Heart left ventricle (tissue), 16 donors: ENCODE results near the gene ZNF423. TPM values are rescaled to one million over a fixed set of nuclear protein-coding genes. Genes with fewer than 3 reads are reported as not detected.

Experiments
- ATAC-seq, 4 donors: fragments of 200-7000 bp; cut with Tn5 transposase; one replicate each; pipeline ENCODE4 v1.9.1; 2020 to 2022; ENCODE audit warnings: moderate library complexity in 4 of 4, mild to moderate bottlenecking in 3 of 4, moderate number of reproducible peaks in 1 of 4
- DNase-seq, 5 donors: peaks; one replicate each; pipeline ENCODE4 v3.0.0-alpha.2; 2020
- H3K27ac ChIP-seq, 12 donors: fragments of 200-600 bp; sonication (generic) in 4 of 12; one replicate each; pipeline versions ENCODE4 v1.5.0 to v1.8.0; 2016 to 2022; ENCODE audit warnings: mild to moderate bottlenecking in 2 of 12
- H3K27me3 ChIP-seq, 9 donors: fragments of 200-600 bp; sonication (generic) in 2 of 9; one replicate each; pipeline versions ENCODE4 v1.5.1 to v1.8.0; 2016 to 2022; ENCODE audit warnings: mild to moderate bottlenecking in 3 of 9
- H3K36me3 ChIP-seq, 9 donors: fragments of 200-600 bp; sonication (generic) in 2 of 9; one replicate each; pipeline versions ENCODE4 v1.5.0 to v1.8.0; 2018 to 2022; ENCODE audit warnings: mild to moderate bottlenecking in 2 of 9
- H3K4me1 ChIP-seq, 12 donors: fragments of 200-600 bp; sonication (generic) in 4 of 12; one replicate each; pipeline versions ENCODE4 v1.5.0 to v1.8.0; 2016 to 2022; ENCODE audit warnings: mild to moderate bottlenecking in 3 of 12
- H3K4me3 ChIP-seq, 12 donors: fragments of 200-600 bp; sonication (generic) in 4 of 12; one replicate each; pipeline versions ENCODE4 v1.5.0 to v1.8.0; 2017 to 2022; ENCODE audit warnings: mild to moderate bottlenecking in 9 of 12, moderate library complexity in 4 of 12
- H3K9me3 ChIP-seq, 12 donors: fragments of 200-600 bp; sonication (generic) in 4 of 12; one replicate each; pipeline versions ENCODE4 v1.5.0 to v1.8.0; 2016 to 2022; ENCODE audit warnings: mild to moderate bottlenecking in 1 of 12
- CTCF ChIP-seq, 12 donors: fragments of 200-600 bp; sonication (generic) in 4 of 12; IDR thresholded peaks; one replicate each; pipeline versions ENCODE4 v1.5.0 to v1.8.0; 2018 to 2022; ENCODE audit warnings: antibody characterized with exemption in 12 of 12, mild to moderate bottlenecking in 5 of 12
- POLR2A ChIP-seq, 2 donors: fragments of 450-650 bp; IDR thresholded peaks; one replicate each; pipeline ENCODE4 v1.6.1; 2017; ENCODE audit warnings: antibody characterized with exemption in 2 of 2, mild to moderate bottlenecking in 2 of 2, moderate library complexity in 2 of 2
- WGBS, 4 donors: extraction: QIAGEN DNeasy Blood & Tissue Kit in 2 of 4; methylation state at CpG; one replicate each; pipeline versions ENCODE4 v1.1.5 to v1.1.7; 2013 to 2018; 5-methylcytosine and 5-hydroxymethylcytosine counted together
- intact Hi-C, 10 donors: fragments of 100-400 bp; cut with DNase I; formaldehyde crosslinking; loops; one replicate each; pipeline versions ENCODE4 v1.11.1 to v1.14.2; 2022
- polyA plus RNA-seq, 2 donors: library from polyadenylated mRNA; stranded (reverse); fragments of 200-250 nt; gene quantifications; one replicate each; pipeline ENCODE4 v1.2.3, GENCODE V29; 2013
- total RNA-seq, 9 donors: library from RNA; depleted of rRNA in 2 of 9; stranded (reverse); fragments of >200 nt in 2 of 9; fragmentation: NEBNext Ultra II Directional in 3 of 9; extraction: Animal tissue kit (Norgen Biotek cat#: 25700) in 3 of 9; gene quantifications; one replicate each; pipeline versions ENCODE4 v1.1.0 to v1.2.4, GENCODE V29; 2016 to 2023
- donor health status: ischemic (EF 13 %, LVEDD 7.1; RV severe dilation, severe dysfunction).
- donor health status: healthy with polysubstance abuse.
- donor health status: DM: no; HTN: yes; CAD: no.
- donor health status: DM: no; HTN: no; CAD: no.
- donor health status: ischemic (EF 25% LVEDD 6.9; RV normal size, moderate dysfunction).
- donor health status: ischemic (EF 25% LVEDD 5.7; RV mildly dilated, moderate dysfunction).
- donor health status: healthy.
- donor health status: DM: yes; HTN: yes; CAD: no.
- donor health status: ischemic (EF 35%, LVEDD 5.7; RV mildly dilated, moderate dysfunction).
- donor health status: nonischemic (EF 11% LVEDD 7.7; RV severe dilation, severe dysfunction).
- donor health status: DM: yes; HTN: yes; CAD: no.
- donor health status: PGD.
- donor health status: ischemic (EF 29% LVEDD 5.4; RV normal size, mild dysfunction).
- donor health status: nonischemic (EF 23%, LVEDD 6.1; RV moderate dilation, normal function).

Gene ZNF423
- total and polyA plus RNA-seq, 11 donors = 1.8 to 10.4 (median 5.7) TPM

- no peak for DNase-seq
- intact Hi-C loops = loop anchor here in 2 of 10 donors (2.0 kb wide), 2 partner anchors 15 to 17 kb away; no protein-coding TSS in a partner anchor
- WGBS, 4 donors = 57 to 70% (median 65%) methylated on average over 16 to 17 of the region's 17 CpGs
- Histone ChIP-seq H3K4me1 (peaks cover 5 to 70% (median 59%) of the 10 kb centered on the region in 12 donors), H3K27me3 (peaks cover 0 to 15% (median 0%) of the 10 kb centered on the region in 9 donors), H3K9me3 (no peaks in the 10 kb centered on the region), H3K27ac (peak overlapping the region in 11 of 12 donors; percentile 23 to 89 (median 82)), H3K4me3 (peak overlapping the region in 3 of 12 donors; percentile 29 to 51 (median 41)), H3K36me3 (no peaks in the 10 kb centered on the region)
- TF ChIP-seq POLR2A (IDR thresholded peaks at IDR 0.05) = no peak
- TF ChIP-seq CTCF (IDR thresholded peaks at IDR 0.05) = no peak
- peak in 2 of 4 donors; percentile 25 to 26 for ATAC-seq
Measured at GRCh38 chr16:49837688-49838410, 18.1 kb downstream of the ZNF423 start.

- no peak for DNase-seq
- Histone ChIP-seq H3K36me3 (no peaks in the 10 kb centered on the region), H3K27me3 (peaks cover 0 to 15% (median 0%) of the 10 kb centered on the region in 9 donors), H3K4me3 (no peak overlapping the region), H3K9me3 (no peaks in the 10 kb centered on the region), H3K27ac (peak overlapping the region in 11 of 12 donors; percentile 59 to 89 (median 83)), H3K4me1 (peaks cover 5 to 81% (median 66%) of the 10 kb centered on the region in 12 donors)
- WGBS, 4 donors = 41 to 66% (median 48%) methylated on average over 4 to 5 of the region's 5 CpGs
- TF ChIP-seq POLR2A (IDR thresholded peaks at IDR 0.05) (no peak), CTCF (IDR thresholded peaks at IDR 0.05) (no peak)
- ATAC-seq = no peak
- intact Hi-C loops = loop anchor here in 1 of 10 donors (2.0 kb wide), 1 partner anchor 18 kb away; no protein-coding TSS in a partner anchor
Measured at GRCh38 chr16:49836668-49837067, 19.2 kb downstream of the ZNF423 start.

- peaks cover 5 to 82% (median 66%) of the 10 kb centered on the region in 12 donors for H3K4me1 ChIP-seq
- H3K27me3 ChIP-seq = peaks cover 0 to 15% (median 0%) of the 10 kb centered on the region in 9 donors
- DNase-seq (no peak), ATAC-seq (no peak)
- no peaks in the 10 kb centered on the region for H3K9me3 ChIP-seq
- intact Hi-C loops = loop anchor here in 1 of 10 donors (2.0 kb wide), 1 partner anchor 19 kb away; no protein-coding TSS in a partner anchor
- H3K36me3 ChIP-seq = no peaks in the 10 kb centered on the region
- no peak for TF ChIP-seq CTCF (IDR thresholded peaks at IDR 0.05)
- TF ChIP-seq POLR2A (IDR thresholded peaks at IDR 0.05) = no peak
- H3K4me3 ChIP-seq = no peak overlapping the region
- peak overlapping the region; percentile 66 to 89 (median 84) for H3K27ac ChIP-seq
- WGBS, 4 donors = 76 to 100% (median 92%) methylated on average over 1 to 2 of the region's 2 CpGs
Measured at GRCh38 chr16:49836218-49836617, 19.7 kb downstream of the ZNF423 start.

- Histone ChIP-seq H3K4me1 (peaks cover 5 to 86% (median 66%) of the 10 kb centered on the region in 12 donors), H3K4me3 (no peak overlapping the region), H3K27me3 (peaks cover 0 to 15% (median 0%) of the 10 kb centered on the region in 9 donors), H3K9me3 (no peaks in the 10 kb centered on the region), H3K36me3 (no peaks in the 10 kb centered on the region), H3K27ac (peak overlapping the region; percentile 66 to 89 (median 84))
- WGBS, 4 donors = 48 to 59% (median 56%) methylated on average over 12 to 13 of the region's 13 CpGs
- TF ChIP-seq CTCF (IDR thresholded peaks at IDR 0.05) (no peak), POLR2A (IDR thresholded peaks at IDR 0.05) (no peak)
- intact Hi-C loops = no loop called here
- DNase-seq (no peak), ATAC-seq (no peak)
Measured at GRCh38 chr16:49835161-49835777, 20.6 kb downstream of the ZNF423 start.
